HCT116 (cell line): ENCODE data around the gene GPS1. TPM values are rescaled to one million over a fixed set of nuclear protein-coding genes. Genes with fewer than 3 reads are reported as not detected.

Experiments
- ATAC-seq: fragments of 200-7000 bp; cut with Tn5 transposase; 2 replicates; pipeline ENCODE4 v1.9.1; 2020; ENCODE audit warnings: mild to moderate bottlenecking, moderate library complexity
- BruUV-seq: library from RNA; stranded (reverse); fragments of 400-500 nt; replicated peaks from 2 replicates; lab custom pipeline; 2021; lab: Mats Ljungman, UMichigan
- CTCF ChIA-PET: fragments of 300-600 bp; sonication (Branson Sonifier 250); formaldehyde crosslinking; loops from one replicate; lab custom pipeline; 2021; ENCODE audit warnings: antibody characterized with exemption; lab: Charles Lee
- POLR2A ChIA-PET: fragments of 300-600, 350-600 bp; sonication (Branson Sonifier 250); formaldehyde crosslinking; loops from one replicate; lab custom pipeline; 2021; ENCODE audit warnings: antibody characterized with exemption; lab: Charles Lee
- RAD21 ChIA-PET, 2 experiments: fragments of 300-600 bp; sonication (Branson Sonifier 250); formaldehyde crosslinking; loops; one replicate each; lab custom pipeline; 2023; ENCODE audit warnings: low total read pairs in 2 of 2; ENCODE audit not compliant: uncharacterized antibody in 2 of 2, unreplicated experiment in 2 of 2, low non-redundant PET in 1 of 2; lab: Charles Lee
- DNase-seq: peaks from one replicate; pipeline ENCODE4 v3.0.0-alpha.2; 2010; ENCODE audit warnings: low read depth, low spot score
- H2AFZ ChIP-seq: fragments of 200-600 bp; shearing (Covaris generic), sonication (generic); 2 replicates; pipeline ENCODE4 v1.6.1; 2017; ENCODE audit warnings: low read depth, mixed run types, mixed read lengths, antibody characterized with exemption, low read length; ENCODE audit not compliant: poor library complexity, severe bottlenecking
- H3K27ac ChIP-seq: 2 replicates; pipeline ENCODE4 v1.5.1; 2012; ENCODE audit warnings: low read depth, low read length
- H3K27me3 ChIP-seq: fragments of 200-600 bp; sonication (generic); 2 replicates; pipeline ENCODE4 v1.6.1; 2016; ENCODE audit warnings: mixed run types, low read length, mixed read lengths; ENCODE audit not compliant: insufficient read depth
- H3K36me3 ChIP-seq, 2 experiments: fragments of 200-500 bp in 1 of 2; fragments of 200-600 bp in 1 of 2; sonication (Bioruptor generic) in 1 of 2; sonication (generic) in 1 of 2; 2 replicates each; pipeline versions ENCODE4 v1.5.1 to v1.6.1; 2014 to 2016; ENCODE audit warnings: low read length in 2 of 2, inconsistent platforms in 1 of 2, mixed read lengths in 1 of 2, mixed run types in 1 of 2; ENCODE audit not compliant: insufficient read depth in 2 of 2, control insufficient read depth in 1 of 2
- H3K4me1 ChIP-seq, 2 experiments: fragments of 200-600 bp in 1 of 2; sonication (generic) in 1 of 2; 2 replicates each; pipeline versions ENCODE4 v1.5.1 to v1.6.1; 2012 to 2017; ENCODE audit warnings: low read length in 2 of 2, inconsistent platforms in 1 of 2, mild to moderate bottlenecking in 1 of 2, mixed read lengths in 1 of 2, mixed run types in 1 of 2, moderate library complexity in 1 of 2; ENCODE audit not compliant: insufficient read depth in 2 of 2, control insufficient read depth in 1 of 2
- H3K4me2 ChIP-seq: fragments of 200-600 bp; sonication (generic); 2 replicates; pipeline ENCODE4 v1.6.1; 2017; ENCODE audit warnings: mixed run types, low read length, mixed read lengths
- H3K4me3 ChIP-seq, 2 experiments: fragments of 200-600 bp in 1 of 2; sonication (generic) in 1 of 2; replicated peaks in 1 of 2; 2 replicates each; pipeline ENCODE4 v1.5.1; 2011 to 2016; ENCODE audit warnings: low read length in 2 of 2, control low read depth in 1 of 2, low read depth in 1 of 2, mild to moderate bottlenecking in 1 of 2, mixed read lengths in 1 of 2, mixed run types in 1 of 2
- H3K79me2 ChIP-seq: fragments of 200-600 bp; sonication (generic); 2 replicates; pipeline ENCODE4 v1.6.1; 2017; ENCODE audit warnings: mild to moderate bottlenecking, mixed run types, low read length, moderate library complexity, mixed read lengths; ENCODE audit not compliant: insufficient read depth
- H3K9ac ChIP-seq: fragments of 200-600 bp; sonication (generic); 2 replicates; pipeline ENCODE4 v1.6.1; 2016; ENCODE audit warnings: low read length, mixed read lengths
- H3K9me2 ChIP-seq: fragments of 200-600 bp; sonication (generic), shearing (Covaris generic); 2 replicates; pipeline ENCODE4 v1.6.1; 2017; ENCODE audit warnings: mixed run types, mild to moderate bottlenecking, moderate library complexity; ENCODE audit not compliant: insufficient read depth
- H3K9me3 ChIP-seq, 2 experiments: fragments of 200-500 bp in 1 of 2; fragments of 200-600 bp in 1 of 2; sonication (Bioruptor generic) in 1 of 2; sonication (generic) in 1 of 2; 2 replicates each; pipeline ENCODE4 v1.6.1; 2014 to 2017; ENCODE audit warnings: low read length in 2 of 2, mixed read lengths in 2 of 2, inconsistent platforms in 1 of 2, low read depth in 1 of 2, mild to moderate bottlenecking in 1 of 2, mixed run types in 1 of 2, moderate library complexity in 1 of 2; ENCODE audit not compliant: control insufficient read depth in 1 of 2, insufficient read depth in 1 of 2
- H4K20me1 ChIP-seq: fragments of 200-600 bp; sonication (generic), shearing (Covaris generic); 2 replicates; pipeline ENCODE4 v1.6.1; 2017; ENCODE audit warnings: mixed run types, mild to moderate bottlenecking, moderate library complexity; ENCODE audit not compliant: insufficient read depth
- EGR1 ChIP-seq: IDR thresholded peaks from 2 replicates; pipeline ENCODE4 v1.6.1; 2012; ENCODE audit warnings: low read depth
- ELF1 ChIP-seq: IDR thresholded peaks from 2 replicates; pipeline ENCODE4 v1.6.1; 2012; ENCODE audit warnings: low read depth, borderline replicate concordance
- EZH2phosphoT487 ChIP-seq: fragments of 200-600 bp; IDR thresholded peaks from 2 replicates; pipeline ENCODE4 v1.6.1; 2018; ENCODE audit warnings: antibody characterized with exemption, borderline replicate concordance
- SP1 ChIP-seq: IDR thresholded peaks from 2 replicates; pipeline ENCODE4 v1.6.1; 2012; ENCODE audit warnings: low read depth
- YY1 ChIP-seq: IDR thresholded peaks from 2 replicates; pipeline ENCODE4 v1.6.1; 2011; ENCODE audit warnings: low read length, low read depth, moderate library complexity, mild to moderate bottlenecking; ENCODE audit not compliant: insufficient replicate concordance; ENCODE audit errors: extremely low read depth
- ZFX ChIP-seq: fragments of 450-650 bp; IDR thresholded peaks from 2 replicates; pipeline ENCODE4 v1.6.1; 2017
- intact Hi-C: fragments of 100-400 bp; cut with micrococcal nuclease; formaldehyde crosslinking; loops from 2 replicates; pipeline ENCODE4 v1.10.0; 2022
- total RNA-seq: library from RNA; stranded (reverse); gene quantifications from one replicate; pipeline ENCODE4 v1.2.1, GENCODE V29; 2021; ENCODE audit not compliant: unreplicated experiment
- TF ChIP-seq, protein P1 (sequence below): IDR thresholded peaks from 2 replicates; pipeline ENCODE4 v1.6.1; 2012
- TF ChIP-seq, protein P2 (sequence below), 3 experiments: fragments of 200-600 bp in 1 of 3; sonication (generic) in 1 of 3; IDR thresholded peaks in 2 of 3; conservative IDR thresholded peaks in 1 of 3; 2 replicates each; pipeline ENCODE4 v1.5.1; 2012 to 2017; ENCODE audit warnings: low read depth in 2 of 3, low read length in 2 of 3, antibody characterized with exemption in 1 of 3, borderline replicate concordance in 1 of 3, control low read depth in 1 of 3, mild to moderate bottlenecking in 1 of 3, mixed read lengths in 1 of 3, mixed run types in 1 of 3, moderate library complexity in 1 of 3; ENCODE audit not compliant: insufficient read depth in 1 of 3

The GPS1 gene
- total RNA-seq, 1 experiment from 2014 or later = 205 TPM

DNA sequence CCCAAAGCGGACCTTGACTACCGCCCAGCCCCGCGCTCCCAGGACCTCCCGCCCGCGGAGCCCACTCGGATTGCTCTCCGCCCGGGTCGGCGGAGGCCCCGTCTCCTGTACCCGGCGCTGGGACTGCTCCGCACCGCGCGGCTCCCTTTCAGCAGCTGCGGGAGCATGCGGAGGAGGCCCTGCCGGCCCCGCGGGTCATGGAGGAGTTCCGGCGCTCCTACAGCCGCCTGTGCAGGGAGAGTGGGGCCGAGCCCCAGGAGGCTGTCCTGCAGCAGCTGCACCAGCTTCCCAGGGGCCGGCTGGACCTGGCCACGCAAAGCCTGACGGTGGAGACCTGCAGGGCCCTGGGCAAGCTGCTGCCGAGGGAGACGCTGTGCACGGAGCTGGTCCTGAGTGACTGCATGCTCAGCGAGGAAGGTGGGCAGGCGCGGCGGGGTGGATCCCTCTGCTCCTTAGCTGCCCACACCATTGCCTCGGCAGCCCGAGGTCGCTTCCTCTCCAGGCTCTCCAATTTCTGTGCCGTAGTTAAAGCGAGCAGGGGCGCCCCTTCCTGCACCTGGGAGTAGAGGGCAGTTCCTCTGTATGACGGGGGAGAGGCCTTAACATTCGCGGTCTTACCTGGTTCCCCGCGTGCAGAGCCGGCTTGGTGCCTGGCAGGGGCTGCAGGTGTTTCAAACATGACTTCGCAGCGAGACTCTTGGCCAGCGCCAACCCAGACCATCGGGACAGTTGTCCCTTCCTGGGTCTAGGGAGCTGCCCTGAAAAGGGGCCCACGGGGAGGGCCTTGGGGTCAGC is 28.1 kb upstream of the GPS1 start:
- intact Hi-C loops = loop anchor here (1.0 to 5.0 kb wide), 3 partner anchors 8 to 729 kb away; partner anchors contain the start of genes PCYT2, RAC3 and TBCD
- Histone ChIP-seq H3K4me1 (peaks cover 25 to 42% of the 10 kb centered on the region in 2 experiments), H3K27me3 (no peaks in the 10 kb centered on the region), H3K9ac (peak overlapping the region; percentile 90), H2AFZ (no peak overlapping the region), H3K4me3 (peak overlapping the region; percentile 89 to 97), H3K27ac (peak overlapping the region; percentile 87), H3K4me2 (peak overlapping the region; percentile 99), H3K9me2 (no peaks in the 10 kb centered on the region), H4K20me1 (peaks cover 4% of the 10 kb centered on the region; the same call in 1 of the 2 replicates), H3K36me3 (peaks cover 0 to 3% of the 10 kb centered on the region in 2 experiments; a peak in 1 of 4 replicates), H3K9me3 (no peaks in the 10 kb centered on the region), H3K79me2 (peaks cover 46% of the 10 kb centered on the region)
- ChIA-PET RAD21 (interaction anchor here (0.5 to 5.3 kb wide), 8 partner anchors 14 to 131 kb away, joined by 3 to 50 read pairs (median 8); partner anchors contain the start of genes NOTUM (in 2 of the 2) and DCXR (in 1 of the 2)), CTCF (interaction anchor here (0.6 to 5.3 kb wide), 13 partner anchors 7 to 289 kb away, joined by 3 to 151 read pairs (median 7); partner anchors contain the start of genes ARHGDIA, DCXR, NOTUM and PCYT2), POLR2A (interaction anchor here (0.6 to 1.9 kb wide), 14 partner anchors 8 to 358 kb away, joined by 3 to 6 read pairs (median 4); partner anchors contain the start of genes DCXR, MAFG and RAC3)
- ATAC-seq (peak; percentile 2), DNase-seq (no peak)
- no TSS peak for BruUV-seq
- TF ChIP-seq ZFX (peak; percentile 86; the same call in 1 of the 2 replicates), SP1 (no peak)

DNA sequence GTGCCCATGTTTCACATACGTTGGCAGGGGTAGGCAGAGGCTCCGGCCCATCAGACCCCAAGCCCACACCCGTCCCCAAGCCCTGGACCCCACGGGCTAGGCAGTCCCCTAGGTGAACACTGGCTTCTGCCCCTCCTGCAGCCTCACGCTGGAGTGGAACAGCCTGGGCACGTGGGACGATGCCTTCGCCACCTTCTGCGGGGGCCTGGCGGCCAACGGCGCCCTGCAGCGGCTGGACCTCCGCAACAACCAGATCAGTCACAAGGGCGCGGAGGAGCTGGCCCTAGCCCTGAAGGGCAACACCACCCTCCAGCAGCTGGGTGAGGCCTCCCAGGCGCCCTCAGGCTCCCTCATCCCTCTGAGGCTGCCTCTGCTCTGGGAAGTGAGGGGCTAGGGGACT is 26.8 kb upstream of the GPS1 start:
- Histone ChIP-seq H3K79me2 (peaks cover 41% of the 10 kb centered on the region), H3K9me3 (no peaks in the 10 kb centered on the region), H3K4me3 (0 out of 4 replicates have a peak overlapping the region, but pooled peaks of 1 of the 2 experiments have one; percentile 4), H3K9ac (no peak overlapping the region), H3K36me3 (no peaks in the 10 kb centered on the region; a peak in 1 of 4 replicates), H2AFZ (no peak overlapping the region), H3K27me3 (no peaks in the 10 kb centered on the region), H3K27ac (peak overlapping the region; percentile 87; the same call in 1 of the 2 replicates), H4K20me1 (peaks cover 4% of the 10 kb centered on the region; the same call in 1 of the 2 replicates), H3K4me2 (peak overlapping the region; percentile 99), H3K4me1 (peaks cover 15 to 33% of the 10 kb centered on the region in 2 experiments), H3K9me2 (no peaks in the 10 kb centered on the region)
- ChIA-PET POLR2A (no interaction called here), RAD21 (no interaction called here), CTCF (no interaction called here)
- DNase-seq (no peak), ATAC-seq (no peak)
- TF ChIP-seq ELF1 = no peak
- TF ChIP-seq, protein P1, sequence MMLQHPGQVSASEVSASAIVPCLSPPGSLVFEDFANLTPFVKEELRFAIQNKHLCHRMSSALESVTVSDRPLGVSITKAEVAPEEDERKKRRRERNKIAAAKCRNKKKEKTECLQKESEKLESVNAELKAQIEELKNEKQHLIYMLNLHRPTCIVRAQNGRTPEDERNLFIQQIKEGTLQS = no peak
- no peak for TF ChIP-seq YY1
- TF ChIP-seq EZH2phosphoT487 = no peak
- TF ChIP-seq, protein P2, sequence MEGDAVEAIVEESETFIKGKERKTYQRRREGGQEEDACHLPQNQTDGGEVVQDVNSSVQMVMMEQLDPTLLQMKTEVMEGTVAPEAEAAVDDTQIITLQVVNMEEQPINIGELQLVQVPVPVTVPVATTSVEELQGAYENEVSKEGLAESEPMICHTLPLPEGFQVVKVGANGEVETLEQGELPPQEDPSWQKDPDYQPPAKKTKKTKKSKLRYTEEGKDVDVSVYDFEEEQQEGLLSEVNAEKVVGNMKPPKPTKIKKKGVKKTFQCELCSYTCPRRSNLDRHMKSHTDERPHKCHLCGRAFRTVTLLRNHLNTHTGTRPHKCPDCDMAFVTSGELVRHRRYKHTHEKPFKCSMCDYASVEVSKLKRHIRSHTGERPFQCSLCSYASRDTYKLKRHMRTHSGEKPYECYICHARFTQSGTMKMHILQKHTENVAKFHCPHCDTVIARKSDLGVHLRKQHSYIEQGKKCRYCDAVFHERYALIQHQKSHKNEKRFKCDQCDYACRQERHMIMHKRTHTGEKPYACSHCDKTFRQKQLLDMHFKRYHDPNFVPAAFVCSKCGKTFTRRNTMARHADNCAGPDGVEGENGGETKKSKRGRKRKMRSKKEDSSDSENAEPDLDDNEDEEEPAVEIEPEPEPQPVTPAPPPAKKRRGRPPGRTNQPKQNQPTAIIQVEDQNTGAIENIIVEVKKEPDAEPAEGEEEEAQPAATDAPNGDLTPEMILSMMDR (IDR thresholded peaks at IDR 0.05 in 2 of 3, conservative IDR thresholded peaks at IDR 0.05 in 1 of 3; ENCODE audit: borderline replicate concordance in 1 of 3, insufficient read depth in 1 of 3, low read depth in 2 of 3, low read length in 2 of 3) = no peak
- no peak for TF ChIP-seq EGR1
- intact Hi-C loops = loop anchor here (5.0 kb wide), 2 partner anchors 113 to 727 kb away; partner anchors contain the start of genes PCYT2 and TBCD
- no TSS peak for BruUV-seq
